GM21367 (cell line): ENCODE measurements around the gene GRIN3B.

Experiments used
- ATAC-seq: cut with Tn5 transposase; IDR thresholded peaks from one replicate; pipeline ENCODE4 v1.9.1; 2021; ENCODE audit not compliant: unreplicated experiment

The GRIN3B gene

DNA sequence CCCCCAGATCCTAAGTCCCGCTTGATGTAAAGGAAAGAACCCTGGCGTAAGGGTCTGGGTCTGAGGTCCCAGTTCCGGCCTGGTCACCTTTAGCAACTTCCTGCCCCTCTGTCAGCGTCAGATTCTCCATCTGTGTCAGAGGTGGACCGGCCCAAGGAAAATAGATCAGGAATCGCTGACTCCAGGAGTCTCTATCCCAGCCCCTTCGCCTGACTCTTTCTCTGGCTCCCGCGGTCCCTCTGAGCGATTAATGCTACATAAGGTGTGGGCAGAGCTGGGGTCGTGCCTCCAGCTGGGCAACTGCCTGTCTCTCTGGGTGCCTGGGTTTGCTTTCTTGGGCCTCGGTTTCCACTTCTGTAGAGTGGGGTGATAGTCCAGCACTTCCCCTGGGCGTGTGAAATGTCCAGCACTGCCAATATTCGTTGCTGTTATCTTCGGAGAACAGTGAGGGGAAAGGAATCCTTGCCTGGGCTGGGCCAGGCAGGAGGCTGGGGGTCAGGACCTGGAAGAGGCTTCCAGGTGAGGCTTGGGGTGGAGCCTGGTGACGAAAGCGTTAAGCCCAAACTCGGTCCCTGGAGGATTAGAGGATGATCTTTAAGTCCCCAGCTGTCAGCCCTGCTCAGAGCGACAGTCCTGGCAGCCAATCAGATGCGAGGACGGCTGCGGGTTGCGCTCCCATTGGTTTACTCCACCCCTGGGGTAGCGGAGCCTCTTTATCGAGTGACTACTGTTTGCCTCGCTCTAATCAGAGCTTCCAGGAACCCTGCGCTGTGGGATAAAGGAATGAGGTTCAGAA lies 40.5 kb downstream of the GRIN3B start:
- no peak for ATAC-seq

DNA sequence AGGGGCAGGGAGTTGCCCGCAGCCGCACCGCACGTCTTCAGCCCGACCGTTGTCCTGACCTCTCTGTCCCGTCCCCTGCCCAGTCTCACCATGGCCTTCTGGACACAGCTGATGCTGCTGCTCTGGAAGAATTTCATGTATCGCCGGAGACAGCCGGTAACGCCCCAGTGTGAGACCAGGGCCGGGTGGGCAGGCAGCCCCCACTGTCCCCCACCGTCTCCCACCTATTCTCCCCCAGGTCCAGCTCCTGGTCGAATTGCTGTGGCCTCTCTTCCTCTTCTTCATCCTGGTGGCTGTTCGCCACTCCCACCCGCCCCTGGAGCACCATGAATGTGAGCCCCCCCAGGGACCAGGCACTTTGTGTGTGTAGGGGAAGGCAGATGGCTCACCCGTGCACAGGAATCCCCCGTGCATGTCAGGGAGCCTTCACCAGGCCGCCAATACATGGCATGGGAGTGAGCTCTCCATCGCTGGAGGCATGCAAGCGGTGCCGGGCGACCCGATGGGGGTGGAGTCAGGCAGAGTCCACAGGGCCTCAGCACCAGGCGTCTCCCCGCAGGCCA lies 41.1 kb downstream of the GRIN3B start:
- ATAC-seq, result no peak

DNA sequence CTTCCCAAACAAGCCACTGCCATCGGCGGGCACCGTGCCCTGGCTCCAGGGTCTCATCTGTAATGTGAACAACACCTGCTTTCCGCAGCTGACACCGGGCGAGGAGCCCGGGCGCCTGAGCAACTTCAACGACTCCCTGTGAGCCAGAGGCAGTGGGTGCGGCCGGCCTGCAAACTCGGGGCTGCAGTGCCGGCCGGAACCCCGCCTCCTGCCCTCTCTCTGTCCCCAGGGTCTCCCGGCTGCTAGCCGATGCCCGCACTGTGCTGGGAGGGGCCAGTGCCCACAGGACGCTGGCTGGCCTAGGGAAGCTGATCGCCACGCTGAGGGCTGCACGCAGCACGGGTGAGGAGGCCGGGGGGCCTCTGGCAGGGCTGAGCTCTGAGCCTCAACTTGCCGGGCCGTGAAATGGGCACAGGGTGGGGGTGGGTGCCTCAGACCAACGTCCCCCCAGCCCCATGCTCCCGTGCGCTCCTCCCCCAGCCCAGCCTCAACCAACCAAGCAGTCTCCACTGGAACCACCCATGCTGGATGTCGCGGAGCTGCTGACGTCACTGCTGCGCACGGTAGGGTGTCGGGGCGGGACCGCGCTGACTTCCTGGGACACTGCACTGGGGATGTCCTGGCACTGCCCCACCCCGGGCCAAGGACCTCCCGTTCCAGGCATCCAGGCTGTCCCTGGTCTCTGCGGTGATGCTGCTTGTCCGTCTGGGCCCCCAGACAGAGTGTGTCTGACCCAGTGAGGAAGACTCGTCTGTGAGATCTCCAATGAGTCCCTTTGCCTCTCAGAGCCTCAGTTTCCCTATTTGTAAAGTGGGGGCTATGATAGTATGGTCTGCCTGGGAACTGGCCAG lies 41.8 kb downstream of the GRIN3B start:
- ATAC-seq, result no peak

DNA sequence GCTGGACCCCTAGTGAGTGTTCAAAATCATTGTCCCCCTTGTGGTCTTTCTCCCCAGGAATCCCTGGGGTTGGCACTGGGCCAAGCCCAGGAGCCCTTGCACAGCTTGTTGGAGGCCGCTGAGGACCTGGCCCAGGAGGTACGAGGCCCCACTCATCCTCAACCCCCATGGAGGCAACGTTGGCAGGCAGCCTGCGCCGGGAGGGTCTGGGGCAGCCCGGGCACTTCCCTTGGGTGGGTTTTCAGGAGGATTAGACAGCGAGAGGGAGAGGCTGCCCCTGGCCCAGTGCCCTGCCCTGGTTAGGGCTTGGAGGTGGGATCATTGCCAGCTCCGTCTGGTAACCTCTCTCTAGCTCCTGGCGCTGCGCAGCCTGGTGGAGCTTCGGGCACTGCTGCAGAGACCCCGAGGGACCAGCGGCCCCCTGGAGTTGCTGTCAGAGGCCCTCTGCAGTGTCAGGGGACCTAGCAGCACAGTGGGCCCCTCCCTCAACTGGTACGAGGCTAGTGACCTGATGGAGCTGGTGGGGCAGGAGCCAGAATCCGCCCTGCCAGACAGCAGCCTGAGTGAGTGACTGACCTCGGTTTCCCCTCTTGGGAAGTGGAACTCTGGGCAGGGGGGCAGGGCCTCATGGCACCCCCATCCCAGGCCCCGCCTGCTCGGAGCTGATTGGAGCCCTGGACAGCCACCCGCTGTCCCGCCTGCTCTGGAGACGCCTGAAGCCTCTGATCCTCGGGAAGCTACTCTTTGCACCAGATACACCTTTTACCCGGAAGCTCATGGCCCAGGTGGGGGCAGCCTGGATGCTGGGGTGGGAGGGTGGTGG lies 42.7 kb downstream of the GRIN3B start:
- no peak for ATAC-seq

DNA sequence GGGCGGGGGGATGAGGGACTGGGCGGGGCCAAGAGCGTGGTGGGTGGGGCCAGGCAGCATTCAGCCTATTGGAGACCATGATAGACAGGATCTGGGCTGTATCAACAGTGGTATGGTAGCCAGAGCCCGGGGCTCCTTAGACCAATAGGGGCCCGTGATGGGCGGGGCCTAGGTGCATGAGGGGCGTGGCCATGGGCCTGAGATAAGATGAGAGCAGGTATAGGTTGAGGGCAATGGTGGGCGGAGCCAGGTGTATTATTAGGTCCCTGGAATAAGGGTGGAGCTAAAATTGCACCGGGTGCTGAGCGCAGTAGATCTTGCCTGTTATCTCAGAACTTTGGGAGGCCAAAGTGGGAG lies 45.0 kb downstream of the GRIN3B start:
- ATAC-seq, result no peak

DNA sequence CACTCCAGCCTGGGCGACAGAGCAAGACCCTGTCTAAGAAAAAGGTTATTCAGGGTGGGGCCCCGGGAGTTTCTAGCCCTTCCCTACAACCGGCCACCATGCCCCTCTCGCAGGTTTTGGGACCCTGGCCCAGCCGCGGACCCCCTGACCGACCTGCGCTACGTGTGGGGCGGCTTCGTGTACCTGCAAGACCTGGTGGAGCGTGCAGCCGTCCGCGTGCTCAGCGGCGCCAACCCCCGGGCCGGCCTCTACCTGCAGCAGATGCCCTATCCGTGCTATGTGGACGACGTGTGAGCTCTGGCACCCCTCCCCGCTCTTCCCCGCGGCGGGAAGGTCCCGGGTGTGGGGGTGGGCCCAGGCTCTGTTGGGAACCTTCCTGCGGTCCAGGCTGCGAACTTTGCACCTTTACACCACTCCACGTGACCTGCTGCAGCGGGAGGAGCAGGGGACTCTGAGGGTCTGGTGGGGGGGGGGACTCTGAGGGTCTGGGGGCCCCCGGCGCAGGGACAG lies 46.0 kb downstream of the GRIN3B start:
- ATAC-seq, result no peak

DNA sequence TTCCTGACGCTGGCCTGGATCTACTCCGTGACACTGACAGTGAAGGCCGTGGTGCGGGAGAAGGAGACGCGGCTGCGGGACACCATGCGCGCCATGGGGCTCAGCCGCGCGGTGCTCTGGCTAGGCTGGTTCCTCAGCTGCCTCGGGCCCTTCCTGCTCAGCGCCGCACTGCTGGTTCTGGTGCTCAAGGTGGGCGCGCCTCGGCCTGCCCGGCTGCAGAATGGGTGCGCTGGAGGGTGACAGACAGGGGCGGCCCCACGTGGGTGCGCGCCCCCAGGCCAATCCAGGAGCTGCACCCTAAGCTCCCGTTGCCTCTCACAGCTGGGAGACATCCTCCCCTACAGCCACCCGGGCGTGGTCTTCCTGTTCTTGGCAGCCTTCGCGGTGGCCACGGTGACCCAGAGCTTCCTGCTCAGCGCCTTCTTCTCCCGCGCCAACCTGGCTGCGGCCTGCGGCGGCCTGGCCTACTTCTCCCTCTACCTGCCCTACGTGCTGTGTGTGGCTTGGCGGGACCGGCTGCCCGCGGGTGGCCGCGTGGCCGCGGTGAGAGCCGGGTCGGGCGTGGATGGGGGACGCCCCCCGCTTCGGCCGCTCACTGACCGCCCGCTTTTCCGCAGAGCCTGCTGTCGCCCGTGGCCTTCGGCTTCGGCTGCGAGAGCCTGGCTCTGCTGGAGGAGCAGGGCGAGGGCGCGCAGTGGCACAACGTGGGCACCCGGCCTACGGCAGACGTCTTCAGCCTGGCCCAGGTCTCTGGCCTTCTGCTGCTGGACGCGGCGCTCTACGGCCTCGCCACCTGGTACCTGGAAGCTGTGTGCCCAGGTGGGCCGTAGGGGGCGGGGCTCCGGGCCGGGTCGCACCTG lies 46.8 kb downstream of the GRIN3B start:
- ATAC-seq, result no peak

DNA sequence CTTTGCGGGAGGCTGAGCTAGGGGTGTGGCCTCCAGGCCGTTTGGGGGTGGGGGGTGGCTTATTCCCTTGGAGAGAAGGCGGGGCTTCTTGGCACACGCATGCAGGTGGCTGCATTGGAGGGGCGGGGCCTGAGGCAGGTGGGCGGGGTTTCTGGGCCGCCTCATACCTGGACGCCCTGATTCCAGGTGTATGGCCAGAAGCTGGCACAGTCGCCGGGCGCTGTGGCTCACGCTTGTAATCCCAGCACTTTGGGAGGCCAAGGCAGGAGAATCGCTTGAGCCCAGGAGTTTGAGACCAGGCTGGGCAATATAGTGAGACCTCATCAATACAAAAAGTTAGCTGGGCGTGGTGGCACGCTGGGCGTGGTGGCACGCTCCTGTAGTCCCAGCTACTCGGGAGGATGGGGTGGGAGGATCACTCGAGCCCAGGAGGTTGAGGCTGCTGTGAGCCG lies 47.5 kb downstream of the GRIN3B start:
- no peak for ATAC-seq

DNA sequence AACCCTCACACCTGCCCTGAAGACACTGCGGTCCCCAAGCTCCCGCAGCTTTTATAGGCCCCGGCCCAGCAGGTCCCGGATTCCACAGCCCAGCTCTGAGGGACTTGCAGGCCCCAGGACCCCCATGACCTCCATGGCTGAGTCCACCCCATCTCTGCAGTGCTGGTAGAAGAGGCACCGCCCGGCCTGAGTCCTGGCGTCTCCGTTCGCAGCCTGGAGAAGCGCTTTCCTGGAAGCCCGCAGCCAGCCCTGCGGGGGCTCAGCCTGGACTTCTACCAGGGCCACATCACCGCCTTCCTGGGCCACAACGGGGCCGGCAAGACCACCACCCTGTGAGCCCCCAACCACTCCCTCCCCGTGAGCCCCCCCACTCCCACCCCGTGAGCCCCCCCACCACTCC lies 48.9 kb downstream of the GRIN3B start:
- ATAC-seq, result no peak

DNA sequence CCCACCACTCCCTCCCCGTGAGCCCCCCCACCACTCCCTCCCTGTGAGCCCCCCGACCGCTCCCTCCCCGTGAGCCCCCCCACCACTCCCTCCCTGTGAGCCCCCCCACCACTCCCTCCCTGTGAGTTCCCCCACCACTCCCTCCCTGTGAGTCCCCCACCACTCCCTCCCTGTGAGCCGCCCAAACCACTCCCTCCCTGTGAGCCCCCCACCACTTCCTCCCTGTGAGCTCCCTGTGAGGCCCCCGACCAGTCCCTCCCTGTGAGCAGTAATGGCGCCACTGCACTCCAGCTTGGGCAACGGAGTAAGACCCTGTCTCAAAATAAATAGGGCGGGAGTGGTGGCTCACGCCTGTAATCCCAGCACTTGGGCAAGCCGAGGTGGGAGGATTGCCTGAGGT lies 49.6 kb downstream of the GRIN3B start:
- no peak for ATAC-seq

DNA sequence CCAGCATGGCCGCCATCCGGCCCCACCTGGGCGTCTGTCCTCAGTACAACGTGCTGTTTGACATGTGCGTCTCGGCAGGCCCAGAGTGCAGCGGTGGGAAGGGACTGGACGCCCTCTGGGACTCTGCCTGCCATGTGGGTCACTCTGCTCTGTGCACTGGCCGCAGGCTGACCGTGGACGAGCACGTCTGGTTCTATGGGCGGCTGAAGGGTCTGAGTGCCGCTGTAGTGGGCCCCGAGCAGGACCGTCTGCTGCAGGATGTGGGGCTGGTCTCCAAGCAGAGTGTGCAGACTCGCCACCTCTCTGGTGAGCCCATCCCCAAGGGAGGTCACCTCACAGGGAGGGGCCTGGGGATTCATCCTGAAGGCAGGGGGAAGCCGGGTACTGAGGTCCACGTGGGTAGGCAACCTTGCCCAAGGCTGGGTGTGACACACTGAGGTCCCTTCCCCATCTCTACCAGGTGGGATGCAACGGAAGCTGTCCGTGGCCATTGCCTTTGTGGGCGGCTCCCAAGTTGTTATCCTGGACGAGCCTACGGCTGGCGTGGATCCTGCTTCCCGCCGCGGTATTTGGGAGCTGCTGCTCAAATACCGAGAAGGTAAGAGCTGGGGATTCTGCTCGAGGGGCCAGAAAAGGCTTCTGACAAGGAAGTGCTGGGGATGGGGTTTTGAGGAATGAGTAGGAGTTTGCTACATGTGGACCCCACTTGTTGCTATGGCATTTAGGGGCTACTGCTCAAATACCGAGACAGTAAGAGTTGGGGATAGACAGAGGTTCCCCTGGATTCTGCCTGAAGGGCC lies 51.0 kb downstream of the GRIN3B start:
- no peak for ATAC-seq

DNA sequence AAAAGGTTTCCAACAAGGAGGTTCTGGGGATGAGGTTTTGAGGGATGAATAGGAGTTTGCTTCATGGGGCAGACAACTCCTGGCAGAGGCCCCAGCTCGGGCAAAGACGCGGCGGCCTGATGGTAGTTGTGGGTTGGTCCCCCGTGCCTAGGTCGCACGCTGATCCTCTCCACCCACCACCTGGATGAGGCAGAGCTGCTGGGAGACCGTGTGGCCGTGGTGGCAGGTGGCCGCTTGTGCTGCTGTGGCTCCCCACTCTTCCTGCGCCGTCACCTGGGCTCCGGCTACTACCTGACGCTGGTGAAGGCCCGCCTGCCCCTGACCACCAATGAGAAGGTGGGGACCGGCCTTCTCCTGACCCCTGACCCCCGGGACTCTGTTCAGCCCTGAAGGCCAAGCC lies 51.6 kb downstream of the GRIN3B start:
- no peak for ATAC-seq

DNA sequence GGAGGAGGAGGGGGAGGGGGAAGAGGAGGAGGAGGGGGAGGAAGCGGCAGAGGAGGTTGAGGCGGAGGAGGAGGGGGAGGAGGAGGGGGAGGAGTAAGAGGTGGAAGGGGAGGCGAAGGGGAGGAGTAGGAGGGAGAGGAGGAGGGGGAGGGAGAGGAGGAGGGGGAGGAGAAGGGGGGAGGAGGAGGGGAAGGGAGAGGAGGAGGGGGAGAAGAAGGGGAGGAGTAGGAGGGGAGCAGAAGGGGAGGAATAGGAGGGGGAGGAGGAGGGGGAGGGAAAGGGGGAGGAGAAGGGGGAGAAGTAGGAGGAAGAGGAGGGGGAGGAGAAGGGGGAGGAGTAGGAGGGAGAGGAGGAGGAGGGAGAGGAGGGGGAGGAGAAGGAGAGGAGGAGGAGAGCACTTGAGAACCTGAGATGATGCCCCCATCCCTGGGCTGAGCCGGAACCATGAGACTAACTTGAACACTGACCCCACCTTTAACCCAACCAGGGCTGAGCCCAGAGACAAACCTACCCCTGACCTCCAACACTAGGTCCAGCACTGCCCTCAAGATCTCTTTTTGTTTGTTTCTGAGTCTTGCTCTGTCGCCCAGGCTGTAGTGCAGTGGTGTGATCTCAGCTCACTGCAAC lies 52.2 kb downstream of the GRIN3B start:
- ATAC-seq, result no peak

DNA sequence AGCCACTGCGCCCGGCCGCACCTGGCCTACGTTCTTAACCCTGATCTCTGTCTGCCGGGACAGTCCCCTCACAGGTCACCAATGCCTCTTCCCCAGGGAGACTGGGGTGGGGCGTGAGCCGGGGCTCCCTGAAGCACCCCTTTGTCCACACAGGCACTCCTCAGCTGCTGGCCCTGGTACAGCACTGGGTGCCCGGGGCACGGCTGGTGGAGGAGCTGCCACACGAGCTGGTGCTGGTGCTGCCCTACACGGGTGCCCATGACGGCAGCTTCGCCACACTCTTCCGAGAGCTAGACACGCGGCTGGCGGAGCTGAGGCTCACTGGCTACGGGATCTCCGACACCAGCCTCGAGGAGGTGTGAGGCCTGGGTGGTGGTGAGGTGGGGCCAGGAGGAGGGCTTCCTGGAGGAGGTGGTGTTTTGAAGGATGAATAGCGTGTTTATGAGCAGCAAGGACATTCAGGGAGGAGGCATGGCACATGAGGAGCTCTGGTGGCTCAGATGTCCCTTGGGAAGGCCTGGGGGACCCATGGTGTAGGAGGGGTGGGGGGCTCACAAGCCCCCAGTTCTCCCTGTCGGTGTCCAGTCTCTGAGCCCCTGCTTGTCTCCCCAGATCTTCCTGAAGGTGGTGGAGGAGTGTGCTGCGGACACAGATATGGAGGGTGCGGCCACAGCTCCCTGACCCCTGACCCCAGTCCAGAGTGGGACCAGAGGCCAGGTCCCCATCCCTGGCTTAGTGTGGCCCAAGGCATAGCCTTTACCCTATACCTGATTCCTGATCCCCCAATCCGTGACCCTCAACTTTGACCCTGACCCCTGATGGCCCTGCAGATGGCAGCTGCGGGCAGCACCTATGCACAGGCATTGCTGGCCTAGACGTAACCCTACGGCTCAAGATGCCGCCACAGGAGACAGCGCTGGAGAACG lies 53.2 kb downstream of the GRIN3B start:
- ATAC-seq, result no peak

DNA sequence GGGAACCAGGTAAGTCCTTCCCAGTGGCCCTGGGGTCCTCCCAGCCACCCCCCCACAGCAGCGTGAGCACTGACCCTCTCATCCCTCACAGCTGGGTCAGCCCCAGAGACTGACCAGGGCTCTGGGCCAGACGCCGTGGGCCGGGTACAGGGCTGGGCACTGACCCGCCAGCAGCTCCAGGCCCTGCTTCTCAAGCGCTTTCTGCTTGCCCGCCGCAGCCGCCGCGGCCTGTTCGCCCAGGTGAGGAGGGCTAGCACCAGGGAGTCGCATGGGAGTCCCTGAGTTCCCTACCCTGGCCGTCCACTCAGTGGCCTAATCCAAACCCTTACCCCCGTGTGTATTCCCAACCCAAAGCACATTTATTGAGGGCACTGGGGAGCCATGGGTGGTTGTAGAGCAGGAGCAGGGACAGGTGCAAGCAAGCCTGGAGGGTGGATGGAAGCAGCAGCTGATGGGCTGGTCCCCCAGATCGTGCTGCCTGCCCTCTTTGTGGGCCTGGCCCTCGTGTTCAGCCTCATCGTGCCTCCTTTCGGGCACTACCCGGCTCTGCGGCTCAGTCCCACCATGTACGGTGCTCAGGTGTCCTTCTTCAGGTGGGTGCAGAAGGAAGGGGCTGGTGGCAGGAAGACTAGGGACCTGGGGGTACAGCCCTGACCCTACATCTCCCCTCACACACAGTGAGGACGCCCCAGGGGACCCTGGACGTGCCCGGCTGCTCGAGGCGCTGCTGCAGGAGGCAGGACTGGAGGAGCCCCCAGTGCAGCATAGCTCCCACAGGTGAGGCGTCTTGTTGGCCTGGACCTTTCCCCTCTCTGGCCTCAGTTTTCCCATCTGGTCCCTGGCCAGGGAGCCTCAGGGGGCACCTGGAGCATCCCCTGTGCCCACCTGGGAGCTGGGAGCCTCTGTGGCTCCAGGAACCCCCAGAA lies 54.1 kb downstream of the GRIN3B start:
- ATAC-seq, result no peak

DNA sequence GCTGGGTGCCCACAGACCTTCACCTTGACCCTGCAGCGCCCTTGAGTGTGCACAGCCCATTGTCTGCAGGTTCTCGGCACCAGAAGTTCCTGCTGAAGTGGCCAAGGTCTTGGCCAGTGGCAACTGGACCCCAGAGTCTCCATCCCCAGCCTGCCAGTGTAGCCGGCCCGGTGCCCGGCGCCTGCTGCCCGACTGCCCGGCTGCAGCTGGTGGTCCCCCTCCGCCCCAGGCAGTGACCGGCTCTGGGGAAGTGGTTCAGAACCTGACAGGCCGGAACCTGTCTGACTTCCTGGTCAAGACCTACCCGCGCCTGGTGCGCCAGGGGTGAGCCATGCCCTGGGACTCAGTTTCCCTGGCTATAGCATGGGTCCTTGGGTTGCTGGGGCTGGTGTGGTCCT lies 54.8 kb downstream of the GRIN3B start:
- no peak for ATAC-seq
